GM23338 (cell line): ENCODE measurements around the gene PTTG1IP.

Source experiments
- CTCF ChIP-seq, 2 experiments: fragments of 200-600 bp in 1 of 2; sonication (generic) in 1 of 2; conservative IDR thresholded peaks; 2 replicates each; pipeline versions ENCODE4 v1.5.1 to v1.6.1; 2016 to 2017; ENCODE audit warnings: antibody characterized with exemption in 2 of 2, low read depth in 2 of 2, mild to moderate bottlenecking in 2 of 2, moderate library complexity in 1 of 2
- ETS1 ChIP-seq: IDR thresholded peaks from 2 replicates; pipeline ENCODE4 v1.6.1; 2016; ENCODE audit warnings: antibody characterized with exemption
- EZH2 ChIP-seq: fragments of 200-600 bp; sonication (generic); IDR thresholded peaks from one replicate; pipeline ENCODE4 v1.8.0; 2017; ENCODE audit warnings: antibody characterized with exemption, mild to moderate bottlenecking, low read depth; ENCODE audit not compliant: unreplicated experiment
- EZH2phosphoT487 ChIP-seq: fragments of 200-600 bp; sonication (generic); IDR thresholded peaks from one replicate; pipeline ENCODE4 v1.8.1; 2018; ENCODE audit warnings: antibody characterized with exemption; ENCODE audit not compliant: unreplicated experiment
- JUNB ChIP-seq: IDR thresholded peaks from one replicate; pipeline ENCODE4 v1.6.1; 2016; ENCODE audit warnings: antibody characterized with exemption; ENCODE audit not compliant: unreplicated experiment
- POLR2AphosphoS5 ChIP-seq: IDR thresholded peaks from 2 replicates; pipeline ENCODE4 v1.6.1; 2016; ENCODE audit warnings: antibody characterized with exemption, low read depth
- REST ChIP-seq: IDR thresholded peaks from one replicate; pipeline ENCODE4 v1.6.1; 2018; ENCODE audit warnings: antibody characterized with exemption; ENCODE audit not compliant: unreplicated experiment

GRCh38 chr21:44813727-44814126 is 59.8 kb downstream of the PTTG1IP start:
- no peak for TF ChIP-seq CTCF (conservative IDR thresholded peaks at IDR 0.05; ENCODE audit: low read depth in 2 of 2)
- TF ChIP-seq EZH2: no peak
- no peak for TF ChIP-seq REST
- TF ChIP-seq POLR2AphosphoS5: no peak
- no peak for TF ChIP-seq ETS1
- no peak for TF ChIP-seq JUNB
- TF ChIP-seq EZH2phosphoT487: no peak
